ENCODE measurements around the gene PTGDS. TPM values are rescaled to one million over a fixed set of nuclear protein-coding genes. Genes with fewer than 3 reads are reported as not detected.

The PTGDS gene
- polyA plus RNA-seq, 3 donors, result 42.1 to 113 (median 66.3) TPM

DNA sequence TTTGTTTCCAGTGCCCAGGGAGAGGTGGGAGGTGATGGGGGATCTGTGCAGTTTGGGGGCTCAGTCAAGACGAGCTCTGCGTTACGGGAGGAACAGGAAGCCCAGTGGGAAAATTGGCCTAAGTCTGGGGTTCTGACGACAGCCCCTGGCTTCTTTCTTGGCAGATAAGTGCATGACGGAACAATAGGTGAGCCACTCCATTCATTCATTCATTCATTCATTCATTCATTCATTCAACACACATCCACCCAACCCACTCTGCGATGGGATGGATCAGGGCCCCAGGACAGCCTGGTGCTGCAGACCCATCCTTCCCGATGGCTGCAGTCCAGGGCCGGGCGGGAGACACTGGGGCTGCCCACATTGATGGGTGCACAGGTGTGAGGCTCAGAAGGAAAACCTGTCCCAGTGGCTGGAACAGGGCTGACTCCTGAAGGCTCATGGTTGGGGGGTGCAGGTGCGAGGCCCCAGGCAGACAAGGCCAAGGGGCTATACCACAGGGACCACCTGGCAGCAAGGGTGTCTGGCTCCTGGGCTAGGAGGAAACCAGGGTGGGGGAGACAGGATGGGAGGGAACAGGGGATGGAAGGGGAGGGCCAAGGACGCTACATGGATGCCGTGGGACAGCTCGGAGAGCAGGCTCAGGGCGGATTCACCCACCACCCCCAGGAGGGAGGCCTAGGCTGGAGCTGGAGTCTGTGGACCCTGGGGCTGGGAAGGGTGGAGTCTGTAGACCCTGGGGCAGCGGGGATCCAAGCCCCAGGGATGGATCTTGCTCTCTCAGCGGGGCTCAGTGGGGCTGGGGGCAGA lies 3.6 kb downstream of the PTGDS start:
- no peak for DNase-seq (ENCODE audit: extremely low read depth in 1 of 11, low read depth in 9 of 11, low spot score in 4 of 11)

DNA sequence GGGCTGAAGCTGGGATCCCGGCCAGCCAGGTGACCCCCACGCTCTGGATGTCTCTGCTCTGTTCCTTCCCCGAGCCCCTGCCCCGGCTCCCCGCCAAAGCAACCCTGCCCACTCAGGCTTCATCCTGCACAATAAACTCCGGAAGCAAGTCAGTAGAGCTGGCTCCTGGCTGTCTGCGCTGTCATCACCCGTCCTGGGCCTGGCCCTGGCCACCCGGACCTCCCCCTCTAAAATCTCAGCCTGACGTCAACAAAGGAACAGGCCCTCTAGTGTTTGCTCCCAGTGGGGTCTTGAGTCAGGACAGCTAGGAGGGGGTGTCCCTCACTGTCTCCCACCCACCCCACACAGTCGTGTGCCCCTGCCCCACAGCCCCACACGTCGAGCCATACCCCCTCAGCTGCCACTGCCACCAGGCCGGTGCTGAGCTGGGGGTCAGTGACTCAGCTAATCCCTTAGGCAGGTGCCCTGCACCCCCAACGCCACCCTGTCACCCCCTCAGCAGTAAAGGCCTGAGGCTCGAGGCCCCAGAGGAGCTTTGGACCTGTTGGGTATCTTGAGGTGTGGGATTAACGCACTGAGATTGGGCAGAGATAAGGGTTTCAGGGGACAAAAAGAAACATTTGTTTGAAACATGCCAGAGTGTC lies 4.4 kb downstream of the PTGDS start:
- no peak for DNase-seq (ENCODE audit: extremely low read depth in 1 of 11, low read depth in 9 of 11, low spot score in 4 of 11)

DNA sequence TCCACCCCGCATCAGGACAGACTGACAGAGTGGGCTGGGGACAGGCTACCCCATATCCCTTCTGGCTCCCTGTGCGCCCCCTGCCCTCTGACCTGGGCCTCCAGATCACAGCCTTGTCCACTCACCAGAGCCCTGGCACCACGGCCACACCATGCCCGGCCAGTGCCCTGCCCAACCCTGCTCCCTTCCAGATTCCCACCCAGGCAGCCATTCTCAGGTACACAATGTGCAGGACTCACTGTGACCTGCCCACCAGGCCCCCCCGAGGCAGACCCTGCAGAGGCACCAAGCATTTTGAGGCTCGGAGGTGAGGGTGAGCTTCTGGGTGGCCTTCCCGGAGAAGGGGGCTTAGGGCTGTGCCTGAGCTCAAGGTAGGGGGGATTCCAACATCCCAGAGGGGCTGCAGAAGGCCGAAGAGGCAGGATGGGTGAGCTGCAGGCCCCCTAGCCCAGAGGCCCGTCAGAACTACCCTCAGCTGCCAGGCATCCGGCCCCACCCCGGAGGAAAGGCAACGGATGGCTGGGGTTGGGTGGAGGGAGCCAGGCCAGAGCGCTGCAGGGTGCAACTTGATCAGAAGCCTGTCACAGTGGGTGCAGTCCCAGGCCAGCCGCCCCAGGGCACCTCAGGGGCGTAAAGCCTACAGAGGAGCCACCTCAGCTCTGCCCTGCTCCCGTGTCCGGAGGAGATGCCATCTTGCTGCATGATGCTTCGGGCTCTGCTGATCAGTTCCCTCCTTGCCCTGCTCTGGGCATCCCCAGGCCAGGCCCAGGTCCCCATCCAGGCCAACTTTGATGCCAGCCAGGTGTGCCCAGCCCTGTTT lies 5.1 kb downstream of the PTGDS start, which contains the start of gene LCNL1:
TSS of gene LCNL1 (plus strand) at position 762 of the 820 bp plus-strand sequence. CDS start 594 bp downstream, outside the sequence.
- DNase-seq (ENCODE audit: extremely low read depth in 1 of 11, low read depth in 9 of 11, low spot score in 4 of 11), result no peak

DNA sequence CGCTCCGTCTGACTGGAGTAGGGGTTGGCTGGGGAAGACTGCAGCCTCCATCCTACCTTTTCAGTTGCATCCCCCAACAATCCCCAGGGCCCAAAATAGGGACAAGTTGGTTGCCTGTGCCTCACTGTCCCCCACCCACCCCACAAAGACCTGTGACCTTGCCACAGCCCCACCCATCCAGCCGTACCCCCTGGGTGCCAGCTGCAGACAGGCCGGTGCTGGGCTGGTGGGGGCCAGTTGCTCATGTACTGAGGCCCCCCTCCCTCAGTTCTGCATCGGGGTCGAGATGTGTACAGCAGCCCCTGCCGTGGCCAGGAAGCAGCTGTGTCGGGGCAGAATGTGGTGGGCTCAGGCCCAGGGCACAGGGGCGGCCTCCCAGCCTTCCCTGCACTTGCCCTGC lies 5.9 kb downstream of the PTGDS start:
- no peak for DNase-seq (ENCODE audit: extremely low read depth in 1 of 11, low read depth in 9 of 11, low spot score in 4 of 11)

DNA sequence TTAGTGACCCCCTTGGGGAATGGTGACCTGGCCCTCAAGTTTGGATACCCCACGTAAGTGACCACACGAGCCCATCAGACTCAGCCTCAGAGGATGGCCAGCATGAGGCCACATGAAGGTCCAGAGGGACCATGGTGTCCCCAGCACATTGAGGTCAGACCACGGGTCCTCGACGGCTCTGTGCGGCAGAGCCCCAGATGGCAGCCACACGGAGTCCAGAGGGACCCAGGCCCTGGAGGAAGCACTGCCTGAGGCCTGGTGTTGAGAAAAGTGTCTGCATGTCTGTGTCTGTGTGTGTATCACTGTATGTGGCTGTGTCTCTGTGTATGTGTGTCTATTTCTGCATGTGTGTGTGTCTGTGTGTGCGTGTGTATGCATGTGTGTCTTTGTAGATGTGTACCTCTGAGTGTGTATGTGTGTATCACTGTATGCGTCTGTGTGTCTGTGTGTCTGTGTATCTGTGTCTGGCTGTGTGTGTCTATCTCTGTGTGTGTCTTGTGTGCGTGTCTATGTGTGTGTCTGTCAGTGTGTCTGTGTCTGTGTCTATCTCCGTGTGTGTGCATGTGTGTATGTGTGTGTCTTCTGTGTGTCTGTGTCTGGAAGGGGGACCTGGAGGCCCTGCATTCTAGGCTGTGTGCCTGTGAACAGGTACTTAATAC lies 6.5 kb downstream of the PTGDS start:
- no peak for DNase-seq (ENCODE audit: extremely low read depth in 1 of 11, low read depth in 9 of 11, low spot score in 4 of 11)

DNA sequence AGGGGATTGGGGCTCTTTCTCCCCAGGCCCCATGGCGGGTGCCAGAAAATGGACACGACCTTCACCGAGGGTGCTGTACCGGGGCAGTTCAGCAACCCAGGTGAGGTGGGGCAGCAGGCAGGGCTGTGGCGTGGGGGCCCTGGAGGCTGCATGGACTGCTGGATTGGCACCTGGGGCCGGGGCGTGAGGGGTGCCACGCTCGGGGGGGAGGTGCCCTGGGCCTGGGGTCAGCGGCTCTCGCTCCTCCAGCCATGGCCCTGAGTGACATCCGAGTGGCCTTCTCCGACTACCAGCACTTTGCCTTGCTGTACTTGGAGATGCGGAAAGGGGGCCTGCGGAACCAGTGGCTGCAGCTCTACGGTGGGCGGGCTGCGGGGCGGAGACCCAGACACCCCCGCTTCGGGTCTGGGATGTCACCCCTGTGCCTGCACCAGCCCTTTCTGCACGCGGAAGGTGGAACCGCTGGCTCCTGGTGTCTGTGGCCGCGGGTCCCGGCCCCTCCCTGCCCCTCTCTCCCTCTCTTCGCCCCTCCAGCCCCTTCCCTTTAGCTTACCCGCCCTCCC lies 7.2 kb downstream of the PTGDS start:
- no peak for DNase-seq (ENCODE audit: extremely low read depth in 1 of 11, low read depth in 9 of 11, low spot score in 4 of 11)

DNA sequence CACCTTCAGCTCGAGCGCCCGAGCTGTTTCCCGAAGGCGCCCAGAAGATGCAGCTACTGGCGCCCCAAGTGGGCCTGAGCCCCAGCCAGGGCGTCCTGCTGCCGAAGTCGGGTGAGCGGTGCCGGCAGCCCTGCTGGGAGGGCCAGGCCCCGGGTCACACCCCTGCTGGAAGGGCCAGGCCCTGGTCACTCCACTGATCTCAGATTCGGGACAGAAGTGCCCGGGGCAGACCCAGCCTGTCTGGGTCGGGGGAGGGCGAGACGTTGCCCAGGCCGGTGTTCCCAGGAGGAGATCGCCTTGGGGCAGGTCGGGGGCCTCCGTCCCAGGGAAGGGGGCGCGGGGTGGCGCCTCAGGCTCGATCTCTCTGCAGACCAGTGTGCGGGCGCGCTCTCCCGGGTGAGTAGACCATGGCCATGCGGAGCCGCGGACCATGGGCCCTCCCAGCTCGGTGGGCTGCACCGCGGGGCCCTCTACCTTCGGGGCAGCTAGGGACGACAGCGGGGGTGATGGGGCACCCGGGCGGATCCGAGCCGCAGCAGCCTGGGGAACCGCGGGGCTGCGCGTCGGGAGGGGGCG lies 7.8 kb downstream of the PTGDS start:
- no peak for DNase-seq (ENCODE audit: extremely low read depth in 1 of 11, low read depth in 9 of 11, low spot score in 4 of 11)

DNA sequence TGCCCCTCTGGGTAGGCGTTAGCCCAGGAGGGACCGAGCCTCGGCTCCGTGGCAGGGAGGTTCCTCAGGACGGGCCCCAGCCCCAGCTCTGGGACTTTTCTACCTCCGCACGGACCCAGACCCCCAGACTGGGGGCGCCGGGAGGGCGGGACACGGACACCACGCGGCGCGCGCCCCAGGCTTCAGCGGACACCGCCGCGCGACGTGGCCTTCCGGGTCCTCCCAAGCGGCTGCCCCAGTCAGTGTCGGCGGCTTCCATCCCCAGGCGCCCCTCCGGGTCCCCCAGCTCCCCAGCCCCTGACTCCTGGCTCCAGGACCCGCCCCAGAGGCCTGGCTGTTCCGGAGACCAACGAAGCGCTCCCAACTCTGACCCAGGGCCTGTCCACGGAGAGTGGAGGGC lies 8.5 kb downstream of the PTGDS start:
- DNase-seq (ENCODE audit: extremely low read depth in 1 of 11, low read depth in 9 of 11, low spot score in 4 of 11), result no peak

DNA sequence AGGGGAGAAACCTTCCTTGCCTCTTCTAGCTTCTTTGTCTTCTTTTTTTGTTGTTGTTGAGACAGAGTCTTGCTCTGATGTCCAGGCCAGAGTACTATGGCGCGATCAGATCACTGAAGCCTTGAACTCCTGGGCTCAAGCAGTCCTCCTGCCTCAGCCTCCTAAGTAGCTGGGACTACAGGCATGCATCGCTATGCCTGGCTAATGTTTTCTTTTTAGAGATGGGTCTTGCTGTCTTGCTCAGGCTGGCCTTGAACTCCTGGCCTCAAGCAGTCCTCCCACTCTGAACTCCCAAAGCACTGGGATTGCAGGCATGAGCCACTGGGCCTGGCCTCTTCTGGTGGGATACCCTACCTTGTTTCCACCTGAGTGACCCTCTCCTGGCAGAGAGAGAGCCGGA lies 11.6 kb downstream of the PTGDS start:
- DNase-seq (ENCODE audit: extremely low read depth in 1 of 11, low read depth in 9 of 11, low spot score in 4 of 11), result no peak

DNA sequence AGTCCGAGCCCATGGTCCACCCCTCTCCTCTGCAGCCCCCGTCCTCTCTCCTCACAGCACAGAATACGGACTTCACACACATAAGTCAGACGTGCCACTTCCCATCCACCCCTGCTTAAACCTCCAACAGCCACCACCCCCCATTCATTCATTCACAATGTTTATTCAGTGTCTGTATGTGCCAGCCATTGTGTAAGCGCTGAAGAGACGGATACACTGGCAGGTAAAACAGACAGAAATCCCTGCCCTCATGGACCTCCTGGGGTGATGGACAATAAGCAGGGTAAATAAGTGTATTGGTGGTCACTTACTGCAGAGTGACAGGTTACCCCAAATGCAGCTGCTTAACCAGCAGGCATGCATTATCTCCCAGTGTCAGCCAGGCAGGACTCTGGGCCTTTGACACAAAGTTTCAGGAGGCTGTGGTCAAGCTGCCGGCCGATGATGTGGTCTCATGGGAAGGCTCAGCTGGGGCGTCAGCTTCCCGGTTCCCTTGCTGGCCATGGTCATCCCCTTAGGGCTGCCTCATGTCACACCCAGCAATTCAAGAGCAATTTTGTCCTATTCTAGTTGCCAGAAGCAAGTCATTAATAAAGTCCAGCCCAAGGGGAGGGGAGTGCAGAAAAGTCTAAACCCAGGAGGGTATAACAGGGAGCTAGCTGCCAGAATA lies 13.1 kb downstream of the PTGDS start:
- no peak for DNase-seq (ENCODE audit: extremely low read depth in 1 of 11, low read depth in 9 of 11, low spot score in 4 of 11)

DNA sequence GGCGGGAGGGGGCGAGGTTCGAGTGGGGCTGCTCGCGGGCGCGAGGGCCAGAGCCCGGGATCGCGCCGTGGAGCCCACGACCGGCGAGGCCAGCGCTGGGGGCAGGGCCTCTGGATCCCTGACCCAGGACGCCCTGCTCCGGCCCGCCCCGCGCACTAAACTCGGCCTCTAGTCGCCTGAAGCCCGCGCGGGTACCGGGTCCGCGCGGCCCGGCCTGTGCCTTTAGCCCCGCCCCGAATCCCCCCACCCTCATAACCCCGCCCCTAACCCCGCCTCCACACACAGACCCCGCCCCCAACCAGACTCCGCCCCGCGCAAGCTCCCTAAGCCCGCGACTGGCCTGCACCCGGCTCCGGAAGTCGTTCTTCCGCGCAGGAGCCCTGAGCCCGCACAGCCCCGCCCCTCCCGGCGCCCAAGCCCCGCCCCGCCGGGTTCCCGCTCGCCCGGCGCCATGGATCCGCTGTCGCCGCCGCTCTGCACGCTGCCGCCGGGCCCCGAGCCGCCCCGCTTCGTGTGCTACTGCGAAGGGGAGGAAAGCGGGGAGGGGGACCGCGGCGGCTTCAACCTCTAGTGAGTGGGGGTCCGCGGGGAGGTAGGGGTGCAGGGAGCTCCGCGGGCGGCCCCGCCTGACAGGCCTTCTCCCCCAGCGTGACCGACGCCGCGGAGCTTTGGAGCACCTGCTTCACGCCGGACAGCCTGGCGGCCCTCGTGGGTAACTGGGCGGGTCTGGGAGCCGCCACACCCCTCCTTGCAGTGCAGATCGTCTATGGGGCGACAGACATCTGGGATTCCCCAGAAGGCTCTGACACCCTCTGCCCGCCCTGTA lies 14.9 kb downstream of the PTGDS start, which contains the start of gene PAXX:
TSS of gene PAXX (plus strand) at position 430 of the 826 bp plus-strand sequence. CDS start at position 452, 22 bp downstream.
- peak in 10 of 11 donors; percentile 47 to 87 (median 80) for DNase-seq (ENCODE audit: extremely low read depth in 1 of 11, low read depth in 9 of 11, low spot score in 4 of 11)

DNA sequence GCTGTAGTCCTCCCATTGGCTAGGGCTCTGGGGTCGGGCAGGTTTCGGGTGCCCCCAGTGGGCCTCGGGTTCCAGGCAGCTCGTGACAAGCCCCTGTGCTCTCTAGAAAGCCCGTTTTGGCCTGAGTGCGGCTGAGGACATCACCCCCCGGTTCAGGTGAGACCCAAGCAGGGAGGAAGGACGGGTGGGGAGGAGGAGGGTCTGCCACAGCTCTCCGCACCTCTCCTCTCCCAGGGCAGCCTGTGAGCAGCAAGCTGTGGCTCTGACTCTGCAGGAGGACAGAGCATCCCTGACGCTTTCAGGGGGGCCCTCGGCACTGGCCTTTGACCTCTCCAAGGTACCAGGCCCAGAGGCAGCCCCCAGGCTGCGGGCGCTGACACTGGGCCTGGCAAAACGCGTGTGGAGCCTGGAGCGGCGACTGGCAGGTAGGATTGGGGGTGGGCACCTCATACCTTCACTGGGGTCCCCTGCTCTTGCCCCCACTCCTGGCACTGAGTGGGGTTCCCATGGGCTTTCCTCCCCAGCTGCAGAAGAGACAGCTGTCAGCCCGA lies 15.6 kb downstream of the PTGDS start:
- DNase-seq (ENCODE audit: extremely low read depth in 1 of 11, low read depth in 9 of 11, low spot score in 4 of 11), result no peak

DNA sequence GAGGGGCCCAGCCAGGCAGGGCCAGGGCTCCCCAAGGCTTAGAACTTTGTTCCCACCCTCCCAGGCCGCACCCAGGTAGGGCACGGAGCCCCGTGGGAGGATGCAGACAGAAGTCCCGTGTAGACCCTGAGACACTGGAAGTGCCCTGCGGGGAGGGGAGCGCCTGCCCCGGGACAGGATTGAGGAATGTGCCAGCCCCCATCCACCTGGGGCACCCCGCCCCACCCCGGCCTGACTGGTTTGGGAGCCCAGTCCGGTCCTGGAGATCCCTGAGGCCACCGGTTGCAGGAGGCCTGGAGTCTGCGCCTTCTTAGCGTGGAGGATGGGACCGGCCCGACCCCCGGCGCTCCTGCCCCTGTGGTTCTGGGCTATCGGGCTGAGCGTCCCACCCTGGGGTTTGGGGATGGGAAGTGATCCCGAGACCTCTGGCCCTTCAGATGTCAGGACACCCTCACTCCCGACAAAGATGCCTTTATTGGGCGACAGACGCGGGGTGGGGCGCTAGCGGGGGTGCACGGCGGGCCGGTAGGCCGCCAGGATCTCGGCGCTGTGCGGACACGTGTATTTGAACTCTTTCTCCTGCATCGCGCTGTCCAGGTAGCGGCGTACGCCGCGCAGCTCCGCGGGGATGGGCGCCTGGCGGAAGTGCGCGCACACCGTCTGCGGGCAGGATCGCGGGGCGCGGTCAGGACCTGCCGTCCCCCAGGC lies 17.0 kb downstream of the PTGDS start:
- DNase-seq (ENCODE audit: extremely low read depth in 1 of 11, low read depth in 9 of 11, low spot score in 4 of 11), result no peak

DNA sequence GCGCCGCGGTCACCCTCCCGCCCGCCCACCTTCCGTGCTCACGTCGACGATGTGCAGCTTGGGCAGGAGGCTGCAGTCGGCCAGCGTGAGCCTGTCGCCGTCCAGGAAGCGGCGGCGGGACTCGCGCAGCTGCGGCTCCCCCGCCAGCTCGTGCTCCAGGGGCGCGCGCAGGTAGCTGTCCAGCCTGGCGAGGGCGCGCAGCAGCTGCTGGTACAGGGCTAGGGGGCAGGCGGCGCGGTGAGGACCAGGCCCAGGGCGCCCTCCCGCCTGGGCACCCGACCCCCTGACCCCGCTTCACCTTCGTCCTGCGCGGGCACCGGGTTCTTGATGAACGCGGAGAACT lies 17.6 kb downstream of the PTGDS start:
- DNase-seq (ENCODE audit: extremely low read depth in 1 of 11, low read depth in 9 of 11, low spot score in 4 of 11), result no peak

DNA sequence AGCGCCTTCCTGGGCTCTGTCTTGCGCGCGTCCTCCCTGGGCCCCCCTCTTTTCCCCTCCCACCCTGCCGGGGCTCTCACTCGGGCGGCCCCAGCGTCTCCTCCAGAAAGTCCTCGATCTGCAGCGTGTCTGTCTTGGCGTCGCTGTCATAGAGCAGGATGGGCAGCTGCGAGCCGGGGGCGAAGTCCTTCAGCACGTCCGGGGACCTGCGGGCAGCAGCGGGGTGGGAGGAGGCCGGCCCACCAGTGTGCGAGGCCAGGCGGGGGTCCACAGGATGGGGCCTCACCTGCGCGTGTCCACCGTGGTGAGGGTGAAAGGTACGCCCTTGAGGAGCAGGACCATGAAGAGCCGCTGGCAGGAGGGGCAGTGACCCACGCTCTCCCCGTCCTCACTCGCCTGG lies 18.1 kb downstream of the PTGDS start:
- DNase-seq (ENCODE audit: extremely low read depth in 1 of 11, low read depth in 9 of 11, low spot score in 4 of 11), result no peak

DNA sequence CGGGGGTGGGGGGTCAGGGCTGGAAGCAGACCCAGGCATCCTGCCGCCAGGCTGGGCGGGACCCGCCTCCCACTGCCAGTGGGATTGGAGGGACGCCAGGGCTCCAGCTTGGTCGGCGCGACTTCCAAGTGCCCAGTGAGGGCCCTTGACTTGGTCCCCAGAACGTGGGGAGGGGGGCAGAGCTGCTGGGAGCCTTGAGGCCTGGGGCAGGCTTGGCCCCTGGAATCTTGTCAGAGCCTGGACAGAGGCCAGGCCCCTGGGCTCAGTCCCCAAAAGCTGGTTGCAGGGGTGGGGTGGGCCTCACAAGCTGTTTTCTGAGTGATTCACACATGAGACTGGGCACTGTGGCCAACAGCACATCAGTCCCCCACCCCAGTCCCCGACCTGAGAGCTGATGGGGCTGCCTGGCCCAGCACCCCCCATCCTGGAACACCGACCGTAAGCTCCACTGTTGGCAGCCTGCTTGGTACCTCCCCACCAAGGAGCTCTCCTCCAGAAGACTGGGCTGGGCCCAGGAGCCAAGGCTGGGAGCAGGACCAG lies 18.5 kb downstream of the PTGDS start:
- DNase-seq (ENCODE audit: extremely low read depth in 1 of 11, low read depth in 9 of 11, low spot score in 4 of 11), result no peak
